ENCODE measurements around the gene REXO1. TPM values are rescaled to one million over a fixed set of nuclear protein-coding genes. Genes with fewer than 3 reads are reported as not detected.

REXO1 gene
- total and polyA plus RNA-seq, 2 donors (not counting 1 experiment from before 2014, with no cell fraction given) = 6.1 to 6.8 TPM

GRCh38 chr19:1871140-1871597 lies 22.9 kb upstream of the REXO1 start:
- H3K9me3 ChIP-seq (ENCODE audit: control insufficient read depth, insufficient read depth, low read depth, low read length) = no peaks in the 10 kb centered on the region
- H3K4me1 ChIP-seq (ENCODE audit: control insufficient read depth, extremely low read depth, insufficient read depth, low read length) = peaks cover 4% of the 10 kb centered on the region
- H4K20me1 ChIP-seq (ENCODE audit: control insufficient read depth, extremely low read depth, insufficient read depth, low read length) = no peaks in the 10 kb centered on the region
- H3K27me3 ChIP-seq (ENCODE audit: control insufficient read depth, insufficient read depth, low read length) = no peaks in the 10 kb centered on the region
- TF ChIP-seq EZH2 (IDR thresholded peaks at IDR 0.05; ENCODE audit: low read length, missing control alignments) (no peak), CTCF (conservative IDR thresholded peaks at IDR 0.05 in 1 of 2, IDR thresholded peaks at IDR 0.05 in 1 of 2; ENCODE audit: low read depth in 1 of 2, low read length in 2 of 2) (no peak)
- no peak overlapping the region for H3K27ac ChIP-seq (ENCODE audit: insufficient read depth, low read length)
- no peak overlapping the region for H2AFZ ChIP-seq (ENCODE audit: low read length)
- no peak overlapping the region for H3K4me2 ChIP-seq (ENCODE audit: extremely low read depth, insufficient read depth, low read length)
- no peak for DNase-seq (ENCODE audit: low read depth in 2 of 2)
- peaks cover 12% of the 10 kb centered on the region for H3K36me3 ChIP-seq (ENCODE audit: control insufficient read depth, insufficient read depth, low read length)
- no peak overlapping the region for H3K9ac ChIP-seq (ENCODE audit: insufficient read depth, low read length)
- peaks cover 45% of the 10 kb centered on the region for H3K79me2 ChIP-seq (ENCODE audit: control insufficient read depth, insufficient read depth, low read length)
- no peak overlapping the region for H3K4me3 ChIP-seq (replicated peaks in 1 of 4; ENCODE audit: control extremely low read depth in 1 of 4, insufficient read depth in 1 of 4, low read depth in 3 of 4, low read length in 4 of 4)

- H3K36me3 ChIP-seq (ENCODE audit: control insufficient read depth, insufficient read depth, low read length) = peaks cover 12% of the 10 kb centered on the region
- no peak overlapping the region for H3K4me3 ChIP-seq (replicated peaks in 1 of 4; ENCODE audit: control extremely low read depth in 1 of 4, insufficient read depth in 1 of 4, low read depth in 3 of 4, low read length in 4 of 4)
- H2AFZ ChIP-seq (ENCODE audit: low read length) = no peak overlapping the region
- no peak overlapping the region for H3K27ac ChIP-seq (ENCODE audit: insufficient read depth, low read length)
- H4K20me1 ChIP-seq (ENCODE audit: control insufficient read depth, extremely low read depth, insufficient read depth, low read length) = no peaks in the 10 kb centered on the region
- TF ChIP-seq EZH2 (IDR thresholded peaks at IDR 0.05; ENCODE audit: low read length, missing control alignments) = no peak
- TF ChIP-seq CTCF (conservative IDR thresholded peaks at IDR 0.05 in 1 of 2, IDR thresholded peaks at IDR 0.05 in 1 of 2; ENCODE audit: low read depth in 1 of 2, low read length in 2 of 2) = no peak
- H3K4me1 ChIP-seq (ENCODE audit: control insufficient read depth, extremely low read depth, insufficient read depth, low read length) = peaks cover 8% of the 10 kb centered on the region
- no peak for DNase-seq (ENCODE audit: low read depth in 2 of 2)
- H3K9ac ChIP-seq (ENCODE audit: insufficient read depth, low read length) = no peak overlapping the region
- H3K4me2 ChIP-seq (ENCODE audit: extremely low read depth, insufficient read depth, low read length) = no peak overlapping the region
- no peaks in the 10 kb centered on the region for H3K9me3 ChIP-seq (ENCODE audit: control insufficient read depth, insufficient read depth, low read depth, low read length)
- no peaks in the 10 kb centered on the region for H3K27me3 ChIP-seq (ENCODE audit: control insufficient read depth, insufficient read depth, low read length)
- peaks cover 25% of the 10 kb centered on the region for H3K79me2 ChIP-seq (ENCODE audit: control insufficient read depth, insufficient read depth, low read length)
These were observed 20.7 kb upstream of the REXO1 start for GRCh38 chr19:1868971-1869370.

- Histone ChIP-seq H3K9me3 (ENCODE audit: control insufficient read depth, insufficient read depth, low read depth, low read length) (no peaks in the 10 kb centered on the region), H3K4me3 (replicated peaks in 1 of 4; ENCODE audit: control extremely low read depth in 1 of 4, insufficient read depth in 1 of 4, low read depth in 3 of 4, low read length in 4 of 4) (no peak overlapping the region), H3K79me2 (ENCODE audit: control insufficient read depth, insufficient read depth, low read length) (peaks cover 13% of the 10 kb centered on the region), H4K20me1 (ENCODE audit: control insufficient read depth, extremely low read depth, insufficient read depth, low read length) (no peaks in the 10 kb centered on the region), H3K36me3 (ENCODE audit: control insufficient read depth, insufficient read depth, low read length) (peaks cover 4% of the 10 kb centered on the region), H3K27ac (ENCODE audit: insufficient read depth, low read length) (no peak overlapping the region), H2AFZ (ENCODE audit: low read length) (no peak overlapping the region), H3K4me2 (ENCODE audit: extremely low read depth, insufficient read depth, low read length) (no peak overlapping the region), H3K4me1 (ENCODE audit: control insufficient read depth, extremely low read depth, insufficient read depth, low read length) (peaks cover 4% of the 10 kb centered on the region), H3K27me3 (ENCODE audit: control insufficient read depth, insufficient read depth, low read length) (no peaks in the 10 kb centered on the region), H3K9ac (ENCODE audit: insufficient read depth, low read length) (no peak overlapping the region)
- TF ChIP-seq CTCF (conservative IDR thresholded peaks at IDR 0.05 in 1 of 2, IDR thresholded peaks at IDR 0.05 in 1 of 2; ENCODE audit: low read depth in 1 of 2, low read length in 2 of 2) (no peak), EZH2 (IDR thresholded peaks at IDR 0.05; ENCODE audit: low read length, missing control alignments) (no peak)
- DNase-seq (ENCODE audit: low read depth in 2 of 2) = no peak
These were observed 19.1 kb upstream of the REXO1 start for GRCh38 chr19:1867349-1867724.
